Thyroid gland (tissue), 4 donors: ENCODE data around the gene BMP4.

Source experiments
- POLR2A ChIP-seq, 2 donors: fragments of 450-650 bp; IDR thresholded peaks; one replicate each; pipeline ENCODE4 v1.6.1; 2017; ENCODE audit warnings: antibody characterized with exemption in 2 of 2, mild to moderate bottlenecking in 2 of 2, moderate library complexity in 1 of 2
- TF ChIP-seq, protein P1 (sequence below), 6 experiments: fragments of 200-600 bp in 3 of 6; fragments of 450-650 bp in 3 of 6; sonication (generic) in 3 of 6; IDR thresholded peaks; one replicate each; pipeline ENCODE4 v1.5.1; 2016 to 2019; ENCODE audit warnings: antibody characterized with exemption in 6 of 6, mild to moderate bottlenecking in 2 of 6, inconsistent platforms in 1 of 6, moderate library complexity in 1 of 6

DNA sequence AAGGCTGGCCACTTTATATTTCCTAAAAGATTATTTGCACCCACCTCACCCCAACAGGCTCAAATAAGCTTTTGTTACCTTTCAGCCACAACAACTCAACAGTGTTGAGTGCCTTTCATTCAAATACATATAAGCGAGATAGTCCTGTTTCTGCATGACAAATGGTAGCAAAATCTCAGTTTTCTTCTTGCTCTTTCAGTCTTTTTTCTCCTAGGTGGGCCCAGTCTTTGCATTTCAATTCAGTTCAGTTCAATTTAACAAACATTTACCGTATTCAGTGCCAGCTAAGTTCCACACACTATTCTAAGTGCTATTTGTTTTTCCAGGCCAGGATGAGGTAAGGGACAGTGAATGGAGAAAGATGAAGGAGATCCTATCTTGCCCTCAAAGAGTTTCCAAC lies 25.9 kb upstream of the BMP4 start:
- TF ChIP-seq, protein P1, sequence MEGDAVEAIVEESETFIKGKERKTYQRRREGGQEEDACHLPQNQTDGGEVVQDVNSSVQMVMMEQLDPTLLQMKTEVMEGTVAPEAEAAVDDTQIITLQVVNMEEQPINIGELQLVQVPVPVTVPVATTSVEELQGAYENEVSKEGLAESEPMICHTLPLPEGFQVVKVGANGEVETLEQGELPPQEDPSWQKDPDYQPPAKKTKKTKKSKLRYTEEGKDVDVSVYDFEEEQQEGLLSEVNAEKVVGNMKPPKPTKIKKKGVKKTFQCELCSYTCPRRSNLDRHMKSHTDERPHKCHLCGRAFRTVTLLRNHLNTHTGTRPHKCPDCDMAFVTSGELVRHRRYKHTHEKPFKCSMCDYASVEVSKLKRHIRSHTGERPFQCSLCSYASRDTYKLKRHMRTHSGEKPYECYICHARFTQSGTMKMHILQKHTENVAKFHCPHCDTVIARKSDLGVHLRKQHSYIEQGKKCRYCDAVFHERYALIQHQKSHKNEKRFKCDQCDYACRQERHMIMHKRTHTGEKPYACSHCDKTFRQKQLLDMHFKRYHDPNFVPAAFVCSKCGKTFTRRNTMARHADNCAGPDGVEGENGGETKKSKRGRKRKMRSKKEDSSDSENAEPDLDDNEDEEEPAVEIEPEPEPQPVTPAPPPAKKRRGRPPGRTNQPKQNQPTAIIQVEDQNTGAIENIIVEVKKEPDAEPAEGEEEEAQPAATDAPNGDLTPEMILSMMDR (IDR thresholded peaks at IDR 0.05): no peak
- no peak for TF ChIP-seq POLR2A (IDR thresholded peaks at IDR 0.05)
